ENCODE results near the gene PSTPIP2. TPM values are rescaled to one million over a fixed set of nuclear protein-coding genes. Genes with fewer than 3 reads are reported as not detected.

PSTPIP2 gene
- total and polyA plus RNA-seq, 2 experiments from 2014 or later, result 3.8 to 6.4 TPM

DNA sequence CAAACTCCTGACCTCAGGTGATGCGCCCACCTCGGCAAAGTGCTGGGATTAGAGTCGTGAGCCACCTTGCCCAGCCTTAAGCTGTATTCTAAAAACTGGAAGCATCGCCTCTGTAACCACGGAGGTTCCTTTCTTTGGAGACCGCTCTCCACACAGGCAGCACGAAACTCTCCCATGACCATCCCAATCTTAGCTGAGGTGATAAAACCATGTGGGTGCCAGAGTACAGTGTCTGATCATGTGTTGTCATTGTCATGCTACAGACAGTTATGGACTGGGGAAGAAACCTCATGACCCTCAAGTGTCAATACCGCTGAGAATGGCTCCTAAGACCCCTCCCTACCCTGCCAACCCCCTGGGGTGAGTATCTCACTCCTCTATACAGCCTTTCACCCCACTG lies 63.5 kb downstream of the PSTPIP2 start:
- Histone ChIP-seq H3K36me3 (ENCODE audit: low read depth) (peaks cover 3% of the 10 kb centered on the region), H3K9me2 (ENCODE audit: insufficient read depth) (no peaks in the 10 kb centered on the region), H3K9ac (no peak overlapping the region), H3K4me3 (no peak overlapping the region), H3K27ac (no peak overlapping the region), H3K79me2 (ENCODE audit: insufficient read depth) (no peaks in the 10 kb centered on the region), H3K9me3 (ENCODE audit: low read depth) (no peaks in the 10 kb centered on the region), H3K27me3 (replicated peaks; ENCODE audit: insufficient read depth) (no peaks in the 10 kb centered on the region), H2AFZ (no peak overlapping the region), H3K4me2 (ENCODE audit: unreplicated experiment) (no peak overlapping the region), H4K20me1 (ENCODE audit: insufficient read depth) (no peaks in the 10 kb centered on the region), H3K4me1 (ENCODE audit: insufficient read depth) (no peaks in the 10 kb centered on the region), H3F3A (ENCODE audit: insufficient read depth) (no peaks in the 10 kb centered on the region)
- 90 to 94% methylated on average over 8 of the region's 8 CpGs for WGBS, 2 experiments (ENCODE audit: low coverage in 1 of 2, low lambda C conversion rate in 2 of 2, missing lambda C conversion rate in 2 of 2)
- no peak for DNase-seq
- no peak for TF ChIP-seq EZH2phosphoT487 (IDR thresholded peaks at IDR 0.05; ENCODE audit: insufficient read depth, low read depth)
- TF ChIP-seq EZH2 (IDR thresholded peaks at IDR 0.05; ENCODE audit: insufficient read depth, poor library complexity, severe bottlenecking), result no peak
- in situ Hi-C loops (cut with MboI), result no loop called here

DNA sequence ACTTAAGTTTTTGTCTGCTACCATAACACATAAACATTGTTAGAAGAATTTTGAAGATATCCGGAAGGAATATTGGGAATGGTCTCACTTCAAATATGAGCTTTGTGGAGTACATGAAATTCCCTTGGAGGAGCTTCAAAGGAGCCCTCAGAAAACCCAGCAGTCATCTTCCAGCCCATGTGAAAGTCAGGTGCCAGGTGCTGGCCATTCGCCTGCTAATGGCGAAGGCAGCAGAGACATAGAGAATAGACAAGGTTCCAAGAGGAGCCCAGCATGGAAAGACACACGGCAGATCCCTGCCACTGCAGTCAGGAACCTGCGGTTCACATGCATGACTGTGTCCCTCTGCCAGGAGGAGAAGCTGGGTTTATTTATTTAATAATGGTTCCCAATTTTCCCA lies 64.9 kb downstream of the PSTPIP2 start:
- TF ChIP-seq EZH2 (IDR thresholded peaks at IDR 0.05; ENCODE audit: insufficient read depth, poor library complexity, severe bottlenecking), result no peak
- H3K79me2 ChIP-seq (ENCODE audit: insufficient read depth), result no peaks in the 10 kb centered on the region
- H3K9me2 ChIP-seq (ENCODE audit: insufficient read depth), result no peaks in the 10 kb centered on the region
- no peaks in the 10 kb centered on the region for H3K27me3 ChIP-seq (replicated peaks; ENCODE audit: insufficient read depth)
- in situ Hi-C loops (cut with MboI), result no loop called here
- no peak overlapping the region for H3K4me2 ChIP-seq (ENCODE audit: unreplicated experiment)
- 82 to 88% methylated on average over 5 of the region's 5 CpGs for WGBS, 2 experiments (ENCODE audit: low coverage in 1 of 2, low lambda C conversion rate in 2 of 2, missing lambda C conversion rate in 2 of 2)
- H4K20me1 ChIP-seq (ENCODE audit: insufficient read depth), result no peaks in the 10 kb centered on the region
- H3K4me3 ChIP-seq, result no peak overlapping the region
- no peak overlapping the region for H3K27ac ChIP-seq
- H3K9ac ChIP-seq, result no peak overlapping the region
- H3K4me1 ChIP-seq (ENCODE audit: insufficient read depth), result no peaks in the 10 kb centered on the region
- no peak for DNase-seq
- no peak overlapping the region for H2AFZ ChIP-seq
- H3F3A ChIP-seq (ENCODE audit: insufficient read depth), result no peaks in the 10 kb centered on the region
- peaks cover 3% of the 10 kb centered on the region for H3K36me3 ChIP-seq (ENCODE audit: low read depth)
- no peaks in the 10 kb centered on the region for H3K9me3 ChIP-seq (ENCODE audit: low read depth)

DNA sequence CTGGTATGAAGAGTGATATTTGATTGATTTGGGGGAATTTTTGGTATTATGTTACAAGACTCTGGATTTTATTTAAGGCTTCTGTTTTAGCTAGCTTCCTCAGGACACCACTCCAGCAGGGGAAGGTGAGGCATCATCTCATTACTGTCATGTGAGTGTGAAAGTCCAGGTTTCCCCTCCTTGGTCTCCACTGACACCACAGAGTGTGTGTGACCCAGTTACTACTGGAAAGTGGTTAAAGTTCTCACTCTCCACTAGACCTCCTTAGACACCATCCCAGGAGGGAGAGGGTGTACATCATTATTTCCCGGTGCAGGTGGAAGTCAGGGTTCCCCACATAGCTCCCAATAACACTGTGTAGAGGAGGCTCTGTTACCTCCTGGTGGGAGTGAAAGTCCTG lies 69.1 kb downstream of the PSTPIP2 start:
- TF ChIP-seq EZH2phosphoT487 (IDR thresholded peaks at IDR 0.05; ENCODE audit: insufficient read depth, low read depth) (no peak), EZH2 (IDR thresholded peaks at IDR 0.05; ENCODE audit: insufficient read depth, poor library complexity, severe bottlenecking) (no peak)
- no peaks in the 10 kb centered on the region for H3K4me1 ChIP-seq (ENCODE audit: insufficient read depth)
- no peaks in the 10 kb centered on the region for H3K9me3 ChIP-seq (ENCODE audit: low read depth)
- H3K36me3 ChIP-seq (ENCODE audit: low read depth), result peaks cover 3% of the 10 kb centered on the region
- H3K27me3 ChIP-seq (replicated peaks; ENCODE audit: insufficient read depth), result no peaks in the 10 kb centered on the region
- H3K79me2 ChIP-seq (ENCODE audit: insufficient read depth), result no peaks in the 10 kb centered on the region
- no peaks in the 10 kb centered on the region for H4K20me1 ChIP-seq (ENCODE audit: insufficient read depth)
- in situ Hi-C loops (cut with MboI), result no loop called here
- H3F3A ChIP-seq (ENCODE audit: insufficient read depth), result no peaks in the 10 kb centered on the region
- H3K27ac ChIP-seq, result no peak overlapping the region
- DNase-seq, result no peak
- WGBS, 2 experiments (ENCODE audit: low coverage in 1 of 2, low lambda C conversion rate in 2 of 2, missing lambda C conversion rate in 2 of 2), result 94 to 100% methylated on average over 1 of the region's 1 CpG
- no peaks in the 10 kb centered on the region for H3K9me2 ChIP-seq (ENCODE audit: insufficient read depth)
- H3K9ac ChIP-seq, result no peak overlapping the region
- no peak overlapping the region for H3K4me2 ChIP-seq (ENCODE audit: unreplicated experiment)
- no peak overlapping the region for H3K4me3 ChIP-seq
- no peak overlapping the region for H2AFZ ChIP-seq

DNA sequence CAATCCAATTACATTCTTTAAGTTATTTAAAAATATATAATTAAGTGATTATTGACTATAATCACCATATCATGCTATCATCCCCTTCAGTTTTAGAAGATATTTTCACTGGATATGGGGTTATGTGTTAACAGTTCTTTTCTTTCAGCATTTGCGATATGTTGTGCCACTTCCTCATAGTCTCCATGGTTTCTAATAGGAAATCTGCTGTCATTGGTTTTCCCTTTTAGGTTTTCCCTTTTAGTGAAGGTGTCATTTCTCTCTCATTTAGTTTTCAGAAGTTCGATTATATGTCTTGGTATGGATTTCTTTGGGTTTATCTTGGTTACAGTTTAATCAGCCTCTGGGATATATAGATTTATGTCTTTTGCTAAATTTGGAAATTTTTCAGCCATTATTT lies 70.2 kb downstream of the PSTPIP2 start:
- no peak overlapping the region for H3K27ac ChIP-seq
- DNase-seq, result no peak
- H3K9me3 ChIP-seq (ENCODE audit: low read depth), result no peaks in the 10 kb centered on the region
- no peaks in the 10 kb centered on the region for H3K4me1 ChIP-seq (ENCODE audit: insufficient read depth)
- 90 to 94% methylated on average over 2 of the region's 2 CpGs for WGBS, 2 experiments (ENCODE audit: low coverage in 1 of 2, low lambda C conversion rate in 2 of 2, missing lambda C conversion rate in 2 of 2)
- H3K9me2 ChIP-seq (ENCODE audit: insufficient read depth), result no peaks in the 10 kb centered on the region
- TF ChIP-seq EZH2phosphoT487 (IDR thresholded peaks at IDR 0.05; ENCODE audit: insufficient read depth, low read depth) (no peak), EZH2 (IDR thresholded peaks at IDR 0.05; ENCODE audit: insufficient read depth, poor library complexity, severe bottlenecking) (no peak)
- H3K27me3 ChIP-seq (replicated peaks; ENCODE audit: insufficient read depth), result no peaks in the 10 kb centered on the region
- H3K4me3 ChIP-seq, result no peak overlapping the region
- no peak overlapping the region for H3K4me2 ChIP-seq (ENCODE audit: unreplicated experiment)
- H2AFZ ChIP-seq, result no peak overlapping the region
- in situ Hi-C loops (cut with MboI), result no loop called here
- H3F3A ChIP-seq (ENCODE audit: insufficient read depth), result no peaks in the 10 kb centered on the region
- peaks cover 3% of the 10 kb centered on the region for H3K36me3 ChIP-seq (ENCODE audit: low read depth)
- H3K79me2 ChIP-seq (ENCODE audit: insufficient read depth), result no peaks in the 10 kb centered on the region
- no peaks in the 10 kb centered on the region for H4K20me1 ChIP-seq (ENCODE audit: insufficient read depth)
- no peak overlapping the region for H3K9ac ChIP-seq

DNA sequence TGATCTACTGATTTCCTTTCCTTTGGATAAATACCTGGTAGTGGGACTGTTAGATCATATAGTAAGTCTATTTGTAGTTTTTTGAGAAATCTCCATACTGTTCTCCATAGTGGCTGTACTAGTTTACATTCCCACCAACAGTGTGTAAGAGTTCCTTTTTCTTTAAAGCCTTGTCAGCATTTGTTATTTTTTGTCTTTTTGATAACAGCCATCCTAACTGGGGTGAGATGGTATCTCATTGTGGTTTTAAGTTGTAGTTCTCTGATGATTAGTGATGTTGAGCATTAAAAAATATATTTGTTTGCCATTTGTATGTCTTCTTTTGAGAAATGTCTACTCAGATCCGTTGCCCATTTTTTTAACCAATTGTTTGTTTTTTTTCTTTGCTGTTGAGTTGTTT lies 71.0 kb downstream of the PSTPIP2 start:
- Histone ChIP-seq H3K27ac (no peak overlapping the region), H3K36me3 (ENCODE audit: low read depth) (peaks cover 3% of the 10 kb centered on the region), H3K9me2 (ENCODE audit: insufficient read depth) (no peaks in the 10 kb centered on the region), H2AFZ (no peak overlapping the region), H3K4me2 (ENCODE audit: unreplicated experiment) (no peak overlapping the region), H3K27me3 (replicated peaks; ENCODE audit: insufficient read depth) (no peaks in the 10 kb centered on the region), H3K4me1 (ENCODE audit: insufficient read depth) (no peaks in the 10 kb centered on the region), H3F3A (ENCODE audit: insufficient read depth) (no peaks in the 10 kb centered on the region), H3K79me2 (ENCODE audit: insufficient read depth) (no peaks in the 10 kb centered on the region), H3K9ac (no peak overlapping the region), H3K9me3 (ENCODE audit: low read depth) (no peaks in the 10 kb centered on the region), H3K4me3 (no peak overlapping the region), H4K20me1 (ENCODE audit: insufficient read depth) (no peaks in the 10 kb centered on the region)
- 53 to 67% methylated on average over 1 of the region's 1 CpG for WGBS, 2 experiments (ENCODE audit: low coverage in 1 of 2, low lambda C conversion rate in 2 of 2, missing lambda C conversion rate in 2 of 2)
- DNase-seq, result no peak
- TF ChIP-seq EZH2phosphoT487 (IDR thresholded peaks at IDR 0.05; ENCODE audit: insufficient read depth, low read depth) (no peak), EZH2 (IDR thresholded peaks at IDR 0.05; ENCODE audit: insufficient read depth, poor library complexity, severe bottlenecking) (no peak)
- in situ Hi-C loops (cut with MboI), result no loop called here
